Fibroblast of the conjunctiva (primary cell): ENCODE measurements around the gene PDE4A.
A peak's percentile ranks its signal among the peaks of the same experiment; 100 is the strongest.
"Not testable (repeated sequence)": the region's sequence is repeated elsewhere in the genome, so short reads cannot be mapped to it uniquely, and the experiment has no call there.

Experiments used
- DNase-seq: peaks from one replicate; pipeline ENCODE4 v3.0.0-alpha.2; 2010; ENCODE audit warnings: low read depth

The PDE4A gene

DNA sequence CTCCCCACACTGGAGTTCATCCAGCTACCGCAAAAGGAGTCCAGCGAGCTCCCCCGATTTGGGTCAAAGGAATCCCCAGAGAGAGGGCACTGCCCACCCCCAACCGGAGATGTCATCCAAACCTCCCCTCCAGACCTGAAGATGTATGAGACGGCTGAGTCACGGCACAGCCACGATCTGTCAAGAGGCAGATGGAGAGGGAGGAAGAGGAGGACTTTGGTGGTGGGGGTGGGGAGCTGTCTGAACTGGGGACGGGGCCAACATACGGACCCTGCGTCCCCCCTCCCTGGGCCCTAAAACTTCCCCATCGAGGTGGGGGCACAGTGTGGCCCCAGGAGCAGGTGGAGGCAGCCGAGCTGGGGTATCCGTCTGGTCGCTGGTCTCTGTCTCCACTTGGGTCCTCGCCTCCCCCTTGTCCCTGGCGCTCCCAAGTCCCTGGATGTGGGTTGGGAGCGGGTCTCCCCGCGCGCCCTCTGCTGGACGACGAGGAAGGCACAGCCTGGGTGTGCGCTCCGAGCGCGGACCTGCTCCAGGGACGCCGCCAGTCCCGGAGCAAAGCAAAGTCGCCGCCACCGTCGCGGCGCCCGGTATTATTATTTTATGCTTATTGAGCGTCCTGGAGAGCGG, 3.8 kb downstream of the PDE4A start:
- DNase-seq: no peak

- no peak for DNase-seq
Measured at GRCh38 chr19:10427169-10427568, 6.8 kb downstream of the PDE4A start.

DNA sequence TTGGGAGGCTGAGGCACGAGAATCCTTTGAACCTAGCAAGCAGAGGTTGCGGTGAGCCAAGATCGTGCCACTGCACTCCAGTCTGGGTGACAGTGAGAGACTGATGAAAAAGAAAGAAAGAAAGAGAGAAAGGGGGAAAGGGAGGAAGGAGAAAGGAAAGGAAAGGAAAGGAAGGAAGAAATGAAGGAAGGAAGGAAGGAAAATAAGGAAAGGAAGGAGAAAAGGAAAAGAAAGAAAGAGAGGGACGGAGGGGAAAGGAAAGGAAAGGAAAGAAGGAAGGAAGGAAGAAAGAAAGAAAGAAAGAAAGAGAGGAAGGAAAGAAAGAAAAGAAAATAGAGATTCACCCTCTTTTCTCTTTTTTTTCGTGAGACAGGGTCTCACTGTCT, 8.7 kb downstream of the PDE4A start:
- DNase-seq: no peak

DNA sequence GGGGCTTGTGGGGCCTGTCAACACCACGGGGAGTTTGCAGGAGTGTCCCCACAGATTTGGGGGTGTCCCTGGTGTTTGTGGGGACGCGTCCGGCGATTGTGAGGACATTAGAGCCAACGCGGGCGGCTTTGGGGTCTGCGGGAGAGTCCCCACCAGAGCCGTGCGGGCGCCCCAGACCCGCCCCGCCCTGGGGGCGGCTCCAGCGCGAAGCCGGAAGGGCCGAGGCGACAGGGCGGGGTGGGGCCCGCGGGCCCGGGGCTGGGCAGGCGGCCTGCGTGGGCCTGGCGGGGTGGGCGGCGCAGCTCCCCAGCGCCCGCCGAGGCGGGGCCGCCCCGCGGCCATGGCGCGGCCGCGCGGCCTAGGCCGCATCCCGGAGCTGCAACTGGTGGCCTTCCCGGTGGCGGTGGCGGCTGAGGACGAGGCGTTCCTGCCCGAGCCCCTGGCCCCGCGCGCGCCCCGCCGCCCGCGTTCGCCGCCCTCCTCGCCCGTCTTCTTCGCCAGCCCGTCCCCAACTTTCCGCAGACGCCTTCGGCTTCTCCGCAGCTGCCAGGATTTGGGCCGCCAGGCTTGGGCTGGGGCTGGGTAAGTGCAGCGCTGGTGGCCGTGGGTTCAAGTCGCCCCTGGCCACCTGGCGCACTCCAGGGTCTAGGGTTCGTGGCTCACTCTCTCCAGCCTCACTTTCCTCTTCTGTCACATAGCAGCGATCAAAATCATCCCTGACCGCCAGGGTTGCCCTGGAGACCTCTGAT, 10.3 kb downstream of the PDE4A start:
- DNase-seq: no peak

DNA sequence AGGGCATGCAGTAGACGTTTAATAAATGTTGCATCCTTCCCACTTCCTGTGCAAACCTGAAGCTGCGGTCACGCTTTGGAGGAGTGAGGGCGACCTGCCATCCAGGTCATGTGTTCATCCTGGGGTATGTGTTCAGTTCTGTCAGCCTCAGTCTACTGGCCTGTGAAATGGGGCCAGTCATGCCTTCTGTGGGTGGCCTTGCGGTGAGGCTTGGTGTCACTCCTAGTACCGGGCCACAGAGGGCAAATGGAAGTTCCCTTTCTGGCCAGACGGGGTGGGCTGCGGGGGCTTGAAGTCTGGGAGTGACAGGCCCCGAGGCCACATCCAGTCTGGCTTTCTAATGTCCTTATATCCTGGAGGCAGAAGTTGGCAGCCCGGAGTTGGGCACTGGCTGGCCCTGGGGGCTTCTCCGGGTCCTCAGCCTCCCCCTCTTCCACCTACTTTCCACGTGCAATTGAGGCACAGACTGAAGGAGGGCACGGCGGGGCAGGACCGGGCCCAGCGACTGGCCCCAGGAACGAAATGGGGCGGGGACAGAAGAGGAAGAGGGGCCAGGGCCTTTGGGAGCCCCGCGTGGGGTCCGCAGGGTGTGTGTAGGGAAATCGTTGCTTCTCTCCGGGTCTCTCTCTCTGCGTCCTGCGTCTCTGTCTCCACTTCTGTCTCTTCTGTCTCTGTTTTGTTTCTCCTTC, 11.1 kb downstream of the PDE4A start:
- no peak for DNase-seq

DNA sequence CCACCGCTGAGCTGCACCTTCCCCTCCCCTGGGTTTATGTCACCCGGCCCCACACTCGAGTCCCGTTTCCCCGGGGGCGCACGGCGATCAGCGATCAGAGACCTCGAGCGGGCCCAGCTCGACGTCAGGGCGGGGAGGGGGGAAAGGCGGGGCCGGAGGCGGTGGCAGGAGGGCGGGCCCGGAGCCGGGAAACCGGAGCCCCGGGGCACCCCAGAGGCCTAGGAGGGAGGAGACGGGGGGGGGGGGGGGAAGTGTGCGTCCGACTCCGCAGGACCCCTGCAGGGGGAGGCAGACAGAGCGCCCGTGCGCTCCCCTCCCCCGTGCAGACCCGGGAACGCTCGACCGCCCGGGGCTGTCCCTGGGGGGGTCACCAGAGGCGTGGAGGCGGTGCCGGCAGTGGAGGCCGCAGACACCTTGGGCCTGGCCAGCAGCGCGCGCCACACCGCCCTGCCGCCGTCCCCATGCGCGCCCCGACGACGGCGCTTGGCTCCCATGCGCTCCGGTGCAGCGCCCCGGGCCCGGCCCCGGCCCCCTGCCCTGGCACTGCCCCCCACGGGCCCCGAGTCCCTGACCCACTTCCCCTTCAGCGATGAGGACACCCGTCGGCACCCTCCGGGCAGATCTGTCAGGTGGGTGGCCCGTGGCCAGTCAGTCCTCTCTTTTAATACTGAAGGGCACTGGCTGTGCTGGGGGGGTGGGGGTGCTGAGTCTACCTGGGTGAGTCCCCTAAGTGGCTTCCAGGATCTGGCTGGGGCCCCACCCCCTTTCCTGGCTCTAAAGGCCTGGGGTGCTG, 11.8 kb downstream of the PDE4A start:
- DNase-seq: no peak

DNA sequence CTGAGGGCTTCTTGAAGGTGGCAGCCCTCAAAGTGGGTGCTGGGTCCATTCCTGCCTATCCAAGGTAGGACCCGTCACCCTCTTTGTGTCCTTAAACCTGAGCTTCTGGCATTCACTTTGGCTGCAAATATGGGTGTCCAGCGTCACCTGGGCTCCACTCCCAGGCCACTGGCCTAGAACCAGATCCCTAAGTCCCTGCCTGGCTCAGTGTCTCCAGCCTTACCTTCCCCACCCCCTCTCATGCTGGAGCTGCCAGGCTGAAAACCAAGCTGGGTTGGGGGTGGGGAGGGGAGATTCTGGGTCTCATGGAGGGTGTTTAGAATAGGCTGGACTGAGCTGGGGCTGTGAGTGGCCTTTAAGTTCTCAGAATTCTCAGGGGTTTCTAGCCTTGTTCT, 12.4 kb downstream of the PDE4A start:
- DNase-seq: no peak

GRCh38 chr19:10433131-10433536, 12.8 kb downstream of the PDE4A start:
- DNase-seq: no peak

GRCh38 chr19:10439588-10439987, 19.2 kb downstream of the PDE4A start:
- DNase-seq: no peak

- no peak for DNase-seq
Measured at GRCh38 chr19:10442698-10443097, 22.4 kb downstream of the PDE4A start.

- no peak for DNase-seq
Measured at GRCh38 chr19:10449037-10449436, 28.7 kb downstream of the PDE4A start.

DNA sequence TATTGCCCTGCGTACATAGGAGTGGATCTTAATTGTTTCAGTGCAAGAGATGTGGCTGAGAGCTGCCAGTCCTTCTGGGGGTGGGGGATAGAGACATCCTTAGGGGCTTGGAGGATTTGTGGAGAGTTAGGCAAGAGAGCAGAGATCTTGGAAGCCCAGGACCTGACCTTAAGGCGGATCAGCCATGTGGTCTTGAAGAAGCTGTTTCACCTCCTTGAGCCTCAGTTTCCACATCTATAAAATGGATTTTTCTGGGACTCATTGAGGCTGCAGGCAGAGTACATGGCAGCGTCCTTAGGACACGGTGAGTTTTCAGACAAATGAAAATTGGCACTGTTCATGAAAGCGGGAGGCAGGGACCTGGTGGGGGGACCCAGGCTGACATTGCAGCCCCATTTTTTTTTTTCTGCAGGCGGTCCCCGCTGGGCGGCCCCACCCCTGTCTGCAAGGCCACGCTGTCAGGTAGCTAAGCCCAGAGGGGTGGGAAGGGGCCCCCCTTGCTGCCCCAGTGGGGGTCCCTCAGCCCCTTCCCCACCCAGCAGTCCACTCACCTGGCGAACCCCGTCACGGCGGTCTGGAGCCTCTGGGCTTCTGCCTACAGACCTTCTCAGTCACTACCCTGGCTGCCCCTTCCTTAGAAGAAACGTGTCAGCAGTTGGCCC, 30.0 kb downstream of the PDE4A start:
- DNase-seq: no peak

GRCh38 chr19:10450853-10451609, 30.7 kb downstream of the PDE4A start:
- no peak for DNase-seq

- no peak for DNase-seq
Measured at GRCh38 chr19:10452726-10453618, 32.6 kb downstream of the PDE4A start.

- no peak for DNase-seq
Measured at GRCh38 chr19:10453852-10454251, 33.5 kb downstream of the PDE4A start.

DNA sequence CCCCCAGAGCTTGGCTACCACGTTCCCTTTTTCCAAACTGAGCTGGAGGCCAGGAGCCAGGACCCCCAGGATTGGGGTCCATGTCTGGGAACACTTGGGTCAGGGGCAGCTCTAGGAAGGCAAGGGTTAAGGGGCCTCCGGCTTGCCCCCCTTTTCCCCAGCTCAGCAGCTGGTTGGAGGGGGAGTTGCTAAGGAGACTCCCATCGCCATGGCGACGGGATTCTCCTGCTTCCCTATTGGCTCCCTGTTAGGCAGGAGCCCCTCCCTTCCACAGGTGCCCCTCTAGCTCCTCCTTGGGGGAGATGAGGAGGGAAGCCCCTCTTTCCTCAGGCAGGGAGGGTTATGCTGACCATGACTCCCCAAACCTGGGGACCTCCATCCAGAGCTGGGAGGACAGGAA, 33.9 kb downstream of the PDE4A start:
- DNase-seq: no peak

GRCh38 chr19:10458733-10459132, 38.4 kb downstream of the PDE4A start:
- not testable (repeated sequence) for DNase-seq

GRCh38 chr19:10460714-10461046, 40.3 kb downstream of the PDE4A start:
- DNase-seq: no peak

- DNase-seq: peak; percentile 89
Measured at GRCh38 chr19:10461047-10461949, 41.0 kb downstream of the PDE4A start.
